GM12891 (cell line): ENCODE data around the gene RANBP9.
A peak's percentile ranks its signal among the peaks of the same experiment; 100 is the strongest.

Source experiments
- DNase-seq: peaks from one replicate; pipeline ENCODE4 v3.0.0; 2011; ENCODE audit warnings: low spot score; ENCODE audit not compliant: insufficient read length
- FAIRE-seq: peaks from 2 replicates; lab custom pipeline; 2011; peaks lifted over from hg19 to GRCh38; lab: Jason Lieb, UNC
- PAX5 ChIP-seq: IDR thresholded peaks from 2 replicates; pipeline ENCODE4 v1.6.1; 2011; ENCODE audit warnings: low read length, moderate library complexity, mild to moderate bottlenecking; ENCODE audit not compliant: insufficient read depth, severe bottlenecking
- POLR2A ChIP-seq: IDR thresholded peaks from 2 replicates; pipeline ENCODE4 v1.6.1; 2011; ENCODE audit warnings: low read depth, low read length, control low read depth
- POLR2AphosphoS5 ChIP-seq: IDR thresholded peaks from 2 replicates; pipeline ENCODE4 v1.6.1; 2011; ENCODE audit warnings: low read depth, low read length, control low read depth
- POU2F2 ChIP-seq: IDR thresholded peaks from 2 replicates; pipeline ENCODE4 v1.6.1; 2011; ENCODE audit warnings: low read depth, mild to moderate bottlenecking, control low read depth, low read length, moderate library complexity
- SPI1 ChIP-seq: IDR thresholded peaks from 2 replicates; pipeline ENCODE4 v1.6.1; 2011; ENCODE audit warnings: low read depth, low read length, control low read depth
- TAF1 ChIP-seq: IDR thresholded peaks from 2 replicates; pipeline ENCODE4 v1.6.1; 2011; ENCODE audit warnings: low read depth, low read length, control low read depth

Gene RANBP9

DNA sequence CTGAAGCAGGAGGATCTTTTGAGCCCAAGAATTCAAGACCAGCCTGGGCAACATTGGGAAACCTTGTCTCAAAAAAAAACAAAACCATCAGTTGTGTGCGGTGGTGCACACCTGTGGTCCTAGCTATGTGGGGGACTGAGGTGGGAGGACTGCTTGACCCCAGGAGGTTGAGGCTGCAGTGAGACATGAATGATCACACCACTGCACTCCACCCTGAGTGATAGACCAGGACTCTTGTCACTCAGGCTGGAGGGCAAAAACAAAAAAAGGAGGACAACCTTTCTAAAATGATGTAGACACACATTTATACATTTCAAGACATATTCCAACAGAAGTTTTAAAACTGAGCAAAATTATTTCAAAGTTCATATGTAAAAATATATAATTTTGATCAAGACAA, 51.4 kb downstream of the RANBP9 start:
- no peak for TF ChIP-seq SPI1
- TF ChIP-seq PAX5, result no peak
- TF ChIP-seq POU2F2, result no peak
- no peak for TF ChIP-seq TAF1
- no peak for TF ChIP-seq POLR2AphosphoS5
- DNase-seq (no peak), FAIRE-seq (no peak)

DNA sequence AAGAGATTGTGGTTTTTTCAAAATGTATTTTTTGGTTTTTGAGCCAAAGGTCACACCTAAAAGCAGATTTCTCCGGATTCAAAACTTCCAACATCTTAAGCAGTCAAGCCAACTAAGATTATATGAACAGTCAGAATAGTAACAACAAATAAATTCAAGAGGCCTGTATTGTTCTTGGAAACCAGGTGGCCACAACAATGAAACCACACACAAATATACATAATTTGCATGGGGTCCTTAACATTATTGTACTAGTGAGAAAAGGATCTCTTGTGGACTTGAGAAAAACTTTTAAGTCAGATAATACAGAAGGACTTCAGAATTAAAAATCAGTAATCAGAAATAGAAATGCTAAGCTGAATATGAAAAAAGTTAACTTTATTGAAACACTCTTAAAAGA, 55.9 kb downstream of the RANBP9 start:
- FAIRE-seq (no peak), DNase-seq (no peak)
- TF ChIP-seq POLR2A (no peak), POLR2AphosphoS5 (no peak), SPI1 (no peak), POU2F2 (no peak), PAX5 (no peak), TAF1 (no peak)

GRCh38 chr6:13654496-13654895, 57.1 kb downstream of the RANBP9 start:
- no peak for FAIRE-seq
- DNase-seq, result no peak
- TF ChIP-seq PAX5, result no peak
- no peak for TF ChIP-seq POU2F2
- TF ChIP-seq SPI1, result no peak
- TF ChIP-seq POLR2A, result no peak

- DNase-seq (no peak), FAIRE-seq (no peak)
- TF ChIP-seq TAF1 (no peak), POLR2A (no peak), PAX5 (no peak), POLR2AphosphoS5 (no peak), SPI1 (no peak), POU2F2 (no peak)
These were observed 58.3 kb downstream of the RANBP9 start for GRCh38 chr6:13653296-13653695.

- FAIRE-seq, result no peak
- DNase-seq, result no peak
- TF ChIP-seq TAF1 (no peak), SPI1 (no peak), POLR2AphosphoS5 (no peak), POLR2A (no peak), PAX5 (no peak), POU2F2 (no peak)
These were observed 62.2 kb downstream of the RANBP9 start for GRCh38 chr6:13649393-13649792.

DNA sequence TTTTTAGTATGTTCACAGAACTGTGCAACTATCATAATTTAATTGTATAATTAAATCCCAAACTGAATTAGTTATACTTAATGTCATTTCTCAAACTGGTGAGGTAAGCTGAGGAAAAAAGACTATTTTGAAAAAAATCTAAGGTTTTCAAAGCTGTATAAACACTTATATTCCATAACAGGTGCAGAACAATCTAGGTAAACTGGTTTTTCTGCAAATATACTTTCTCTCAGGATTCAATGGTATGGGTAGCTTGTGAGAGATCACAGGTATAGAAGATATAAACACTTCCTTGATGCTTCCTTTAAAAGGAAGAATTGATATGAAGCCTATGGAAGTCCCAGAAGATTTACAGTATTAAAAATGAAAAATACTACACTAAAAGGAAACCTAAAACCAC, 62.8 kb downstream of the RANBP9 start:
- FAIRE-seq (no peak), DNase-seq (no peak)
- no peak for TF ChIP-seq POU2F2
- no peak for TF ChIP-seq POLR2A
- TF ChIP-seq POLR2AphosphoS5, result no peak
- TF ChIP-seq SPI1, result no peak
- no peak for TF ChIP-seq PAX5
- no peak for TF ChIP-seq TAF1

DNA sequence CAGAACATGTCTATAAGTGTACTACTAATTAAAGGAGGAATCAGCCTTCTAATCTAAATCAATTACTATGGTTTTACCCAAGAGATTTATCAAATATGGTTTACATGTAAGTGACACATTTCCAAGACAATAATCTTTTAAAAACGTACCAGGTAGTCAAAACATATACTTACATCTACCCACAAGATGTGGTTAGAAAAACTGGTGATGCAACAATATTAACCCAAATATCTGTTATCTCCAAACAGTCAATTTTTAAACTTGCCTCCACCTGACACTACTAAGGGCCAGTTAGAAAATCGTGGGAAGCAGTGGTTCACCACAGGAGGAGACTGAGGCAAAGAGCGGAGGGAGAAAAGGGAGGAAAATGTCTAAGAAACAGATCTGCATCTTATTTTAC, 68.5 kb downstream of the RANBP9 start:
- FAIRE-seq, result no peak
- TF ChIP-seq POLR2AphosphoS5 (no peak), POLR2A (no peak)
- no peak for DNase-seq

GRCh38 chr6:13641315-13641714, 70.3 kb downstream of the RANBP9 start:
- TF ChIP-seq PAX5, result no peak
- FAIRE-seq (no peak), DNase-seq (no peak)

DNA sequence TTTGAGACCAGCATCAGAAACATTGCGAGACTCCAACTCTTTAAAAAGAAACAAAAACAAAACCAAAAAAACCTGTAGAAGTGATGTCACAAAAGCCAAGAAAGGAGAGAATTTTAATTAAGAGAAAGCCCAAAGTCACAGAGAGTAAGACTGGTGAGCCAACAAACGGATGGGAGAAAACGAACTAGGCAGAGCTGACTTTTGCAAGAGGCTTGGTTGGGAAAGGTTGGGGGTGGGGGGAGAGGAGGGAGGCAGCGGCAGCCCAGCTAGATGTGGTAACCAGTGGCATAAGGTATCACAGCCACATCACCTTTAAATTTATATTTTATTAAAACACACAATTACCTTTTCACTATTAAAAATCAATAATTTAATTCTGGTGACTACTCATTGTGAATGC, 73.0 kb downstream of the RANBP9 start:
- TF ChIP-seq SPI1, result no peak
- TF ChIP-seq POLR2AphosphoS5, result no peak
- no peak for TF ChIP-seq TAF1
- no peak for TF ChIP-seq PAX5
- no peak for TF ChIP-seq POLR2A
- no peak for TF ChIP-seq POU2F2
- FAIRE-seq, result no peak

GRCh38 chr6:13638014-13638413, 73.6 kb downstream of the RANBP9 start:
- no peak for TF ChIP-seq SPI1
- TF ChIP-seq POLR2A, result no peak
- TF ChIP-seq TAF1, result no peak
- no peak for TF ChIP-seq POLR2AphosphoS5
- no peak for TF ChIP-seq PAX5
- no peak for TF ChIP-seq POU2F2
- no peak for FAIRE-seq
- no peak for DNase-seq

More for the DNA sequence above, 73.0 kb downstream of the RANBP9 start:
- no peak for DNase-seq

DNA sequence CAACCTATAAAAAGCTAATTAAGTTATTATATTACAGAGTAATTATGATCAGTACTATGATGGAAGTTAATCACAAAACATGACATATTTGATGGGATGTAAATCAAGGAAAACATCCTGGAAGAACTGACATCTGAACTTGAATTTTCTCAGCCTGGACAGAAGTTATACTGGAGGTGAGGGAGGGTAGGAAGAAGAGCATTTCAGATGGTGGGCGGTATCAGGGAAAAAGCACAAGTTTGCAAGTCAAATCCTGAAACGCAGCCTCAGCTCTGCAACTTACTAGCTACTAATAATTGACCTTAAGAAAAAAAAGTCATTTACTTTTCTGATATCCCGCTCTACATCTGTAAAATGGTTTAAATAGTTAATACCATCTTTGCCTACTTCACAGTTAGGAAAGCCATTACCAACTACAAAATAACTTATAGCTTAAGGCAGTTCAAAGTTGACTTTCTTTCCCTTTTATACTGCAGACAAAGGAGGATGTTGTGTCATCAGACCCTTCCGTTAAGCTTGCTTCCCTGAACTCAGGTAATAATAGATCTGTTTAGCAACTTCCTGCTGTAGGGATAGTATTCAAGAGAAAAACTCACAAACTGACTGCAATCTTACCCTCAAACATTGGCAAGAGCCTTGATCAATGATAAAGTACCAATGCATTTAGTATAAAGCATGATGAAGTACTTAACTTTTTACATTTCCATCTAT, 75.5 kb downstream of the RANBP9 start:
- FAIRE-seq (peak; percentile 31), DNase-seq (no peak)
- TF ChIP-seq TAF1, result no peak
- TF ChIP-seq PAX5, result no peak
- no peak for TF ChIP-seq POU2F2
